GM23248 (cell line): Measurements from ENCODE around the gene WDR72.

Source experiments
- EZH2 ChIP-seq: fragments of 200-600 bp; sonication (generic); IDR thresholded peaks from 2 replicates; pipeline ENCODE4 v1.6.1; 2018; ENCODE audit warnings: antibody characterized with exemption, mild to moderate bottlenecking; ENCODE audit not compliant: insufficient read depth, poor library complexity, severe bottlenecking
- EZH2phosphoT487 ChIP-seq: fragments of 200-600 bp; sonication (generic); IDR thresholded peaks from 2 replicates; pipeline ENCODE4 v1.6.1; 2018; ENCODE audit warnings: antibody characterized with exemption, moderate library complexity, mild to moderate bottlenecking, low read depth; ENCODE audit not compliant: insufficient read depth

DNA sequence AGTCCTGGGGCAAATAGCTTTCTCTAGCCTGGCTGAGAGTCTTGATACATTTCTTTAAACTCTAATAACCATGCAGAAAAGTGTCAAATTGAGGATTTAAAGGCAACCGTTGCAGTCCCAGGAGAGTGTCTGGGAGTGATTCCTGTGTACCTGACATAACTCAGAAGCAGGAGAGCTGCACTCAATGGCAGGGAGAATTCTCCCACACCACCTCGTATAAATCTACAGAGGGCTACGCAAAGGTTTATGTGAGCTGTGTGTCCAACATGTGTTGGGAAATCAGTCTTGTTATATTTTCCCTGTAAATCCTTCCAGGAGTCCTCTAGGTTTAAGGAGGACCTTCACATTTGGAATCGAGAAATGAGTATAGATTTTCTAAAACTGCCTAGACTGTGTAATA lies 192.6 kb downstream of the WDR72 start:
- TF ChIP-seq EZH2 (no peak), EZH2phosphoT487 (no peak)
